Stimulated activated CD8-positive, alpha-beta memory T cell treated with anti-CD3 and anti-CD28 coated beads, Interleukin-4, amount 100 ng/mL, for 1 hour (primary cell): ENCODE measurements around the gene FAM124A.

Source experiments
- DNase-seq, 2 donors: peaks; one replicate each; pipeline ENCODE4 v3.0.0-alpha.2; 2020; ENCODE audit warnings: low read depth in 2 of 2, low spot score in 1 of 2

Gene FAM124A

DNA sequence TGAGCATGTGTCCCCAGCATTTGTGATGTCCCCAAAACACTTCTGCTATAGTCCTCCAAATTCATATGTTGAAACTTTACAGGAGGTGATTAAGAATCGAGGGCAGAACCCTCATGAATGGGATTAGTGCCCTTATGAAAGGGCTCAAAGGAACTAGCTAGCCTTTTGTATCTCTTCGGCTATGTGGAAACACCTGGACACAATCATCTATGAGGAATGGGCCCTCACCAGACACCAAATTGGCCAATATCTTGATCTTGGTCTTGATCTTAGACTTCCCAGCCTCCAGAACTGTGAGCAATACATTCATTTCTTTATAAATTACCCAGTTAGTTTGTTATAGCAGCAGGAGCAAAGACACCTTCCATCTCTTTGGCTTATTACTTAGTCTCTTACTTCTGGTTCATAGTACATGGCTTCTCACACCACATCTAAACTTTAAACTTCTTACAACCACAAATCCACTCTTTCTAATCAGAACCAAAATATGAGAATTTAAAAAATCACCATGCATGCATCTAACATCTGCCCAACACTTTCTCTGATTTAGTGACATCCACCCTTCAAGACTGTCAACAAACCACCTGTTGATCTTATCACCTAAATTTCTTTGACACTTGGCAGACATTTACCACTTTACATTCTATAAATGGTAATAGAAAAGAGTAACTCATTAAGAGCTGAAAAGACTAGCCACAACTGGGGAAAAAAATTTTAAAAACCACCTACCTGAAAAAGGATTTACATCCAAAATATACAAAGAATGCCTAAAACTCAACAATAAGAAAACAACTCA is 110.6 kb downstream of the FAM124A start:
- no peak for DNase-seq

- no peak for DNase-seq
Measured at GRCh38 chr13:51333421-51333820, 111.2 kb downstream of the FAM124A start.

- no peak for DNase-seq
Measured at GRCh38 chr13:51333826-51334225, 111.6 kb downstream of the FAM124A start.
